Occipital lobe (tissue), 2 donors: ENCODE results near the gene SMYD3. TPM values are rescaled to one million over a fixed set of nuclear protein-coding genes. Genes with fewer than 3 reads are reported as not detected.

ENCODE experiments used
- DNase-seq: peaks from one replicate; lab custom pipeline; 2025; lab: John Stamatoyannopoulos, UW
- total RNA-seq: library from RNA; depleted of rRNA; stranded (reverse); fragments of >200 nt; gene quantifications from one replicate; pipeline ENCODE4 v1.2.3, GENCODE V29; 2014

Gene SMYD3
- total RNA-seq, 1 donor from 2014 or later, result 25.3 TPM

DNA sequence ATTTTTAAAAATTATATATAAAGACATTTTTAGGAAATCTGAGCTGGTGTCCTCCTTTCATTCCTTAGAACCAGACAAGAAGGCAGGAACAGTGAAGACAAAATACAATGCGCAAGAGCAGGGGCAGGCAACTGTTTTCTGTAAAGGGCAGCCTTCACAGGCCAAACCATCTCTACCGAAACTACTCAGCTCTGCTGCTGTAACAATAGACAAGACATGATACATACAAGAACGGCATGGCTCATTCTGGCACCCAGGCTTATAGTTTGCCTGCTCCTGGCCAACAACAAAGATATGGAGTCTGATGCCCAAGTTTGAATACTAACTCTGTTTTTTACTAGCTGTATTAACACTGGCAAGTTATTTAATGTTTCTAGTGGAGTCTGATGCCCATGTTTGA, 232.0 kb downstream of the SMYD3 start:
- DNase-seq, result no peak

DNA sequence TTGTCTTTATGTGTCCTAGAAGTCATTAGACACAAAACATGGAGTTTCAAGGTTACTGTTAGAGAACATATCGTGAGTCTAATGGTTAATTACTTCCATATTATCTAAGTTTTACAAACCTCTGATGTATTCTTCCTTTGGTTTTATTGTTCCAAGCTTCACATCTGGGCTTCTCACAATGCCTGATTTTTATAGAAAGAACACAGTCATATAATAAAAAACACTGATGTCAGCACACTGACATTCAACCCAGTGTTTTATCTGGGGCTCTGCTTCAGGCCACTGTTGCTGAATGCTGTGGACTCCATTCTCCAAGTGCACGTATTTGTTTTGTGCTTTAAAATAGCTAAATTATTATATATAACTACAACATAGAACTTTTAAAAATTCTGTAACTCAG, 232.9 kb downstream of the SMYD3 start:
- DNase-seq, result no peak

DNA sequence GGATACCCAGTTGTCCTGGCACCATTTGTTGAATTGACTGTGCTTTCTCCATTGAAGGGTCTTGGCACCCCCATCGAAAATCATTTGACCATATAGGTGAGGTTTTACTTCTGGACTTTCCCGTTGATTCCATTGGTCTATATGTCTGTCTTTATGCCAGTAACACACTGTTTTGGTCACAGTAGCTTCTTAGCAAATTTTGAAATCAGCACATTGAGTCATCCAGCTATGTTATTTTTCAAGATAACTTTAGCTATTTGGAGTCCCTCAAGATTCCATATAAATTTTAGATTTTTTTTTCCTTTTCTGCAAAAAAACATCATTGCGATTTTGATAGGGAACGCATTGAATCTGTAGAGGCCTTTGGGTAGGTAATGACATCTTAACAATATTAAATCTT, 235.6 kb downstream of the SMYD3 start:
- no peak for DNase-seq

DNA sequence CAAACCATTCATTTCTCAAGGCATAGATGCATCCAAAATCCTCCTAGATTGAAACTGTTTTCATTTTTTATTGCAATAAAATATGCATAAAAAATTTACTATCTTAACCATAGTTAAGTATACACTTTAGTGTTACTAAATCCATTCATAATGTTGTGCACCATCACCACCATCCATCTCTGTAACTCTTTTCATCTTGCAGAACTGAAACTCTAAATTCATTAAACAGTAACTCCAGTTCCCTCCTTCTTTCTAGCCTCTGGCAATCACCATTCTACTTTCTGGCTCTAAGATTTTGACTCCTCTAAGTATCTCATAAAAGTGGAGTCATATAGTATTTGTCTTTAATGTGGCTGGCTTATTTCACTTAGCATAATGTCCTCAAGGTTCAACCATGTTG, 236.8 kb downstream of the SMYD3 start:
- DNase-seq, result no peak

DNA sequence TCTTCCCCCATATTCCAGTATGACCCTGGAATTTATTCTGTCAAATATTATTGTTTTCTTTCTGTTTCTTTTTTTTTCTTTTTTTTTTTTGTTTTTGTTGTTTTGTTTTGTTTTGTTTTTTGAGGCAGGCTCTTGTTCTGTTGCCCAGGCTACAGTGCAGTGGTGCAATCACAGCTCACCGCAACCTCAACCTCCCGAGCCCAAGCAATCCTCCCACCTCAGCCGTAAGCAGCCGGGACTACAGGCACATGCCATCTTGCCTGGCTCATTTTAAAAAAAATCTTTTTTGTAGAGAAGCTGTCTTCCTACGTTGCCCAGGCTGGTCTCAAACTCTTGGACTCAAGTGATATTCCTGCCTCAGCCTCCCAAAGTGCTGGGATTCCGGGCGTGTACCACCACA, 237.6 kb downstream of the SMYD3 start:
- DNase-seq, result no peak

DNA sequence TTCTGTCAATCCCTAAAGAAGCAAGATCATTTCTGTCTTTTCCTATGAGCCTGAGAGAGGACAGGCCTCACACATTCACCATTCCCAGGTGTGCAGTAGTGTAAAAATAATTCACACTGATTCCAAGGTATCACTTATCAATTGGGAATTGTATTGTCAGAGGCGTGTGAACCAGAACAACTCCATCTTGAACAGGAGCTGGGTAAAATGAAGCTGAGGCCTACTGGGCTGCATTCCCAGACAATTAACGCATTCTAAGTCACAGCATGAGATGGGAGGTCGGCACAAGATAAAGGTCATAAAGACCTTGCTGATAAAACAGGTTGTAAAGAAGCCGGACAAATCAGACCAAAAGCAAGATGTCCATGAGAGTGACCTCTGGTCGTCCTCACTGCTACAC, 239.2 kb downstream of the SMYD3 start:
- no peak for DNase-seq

DNA sequence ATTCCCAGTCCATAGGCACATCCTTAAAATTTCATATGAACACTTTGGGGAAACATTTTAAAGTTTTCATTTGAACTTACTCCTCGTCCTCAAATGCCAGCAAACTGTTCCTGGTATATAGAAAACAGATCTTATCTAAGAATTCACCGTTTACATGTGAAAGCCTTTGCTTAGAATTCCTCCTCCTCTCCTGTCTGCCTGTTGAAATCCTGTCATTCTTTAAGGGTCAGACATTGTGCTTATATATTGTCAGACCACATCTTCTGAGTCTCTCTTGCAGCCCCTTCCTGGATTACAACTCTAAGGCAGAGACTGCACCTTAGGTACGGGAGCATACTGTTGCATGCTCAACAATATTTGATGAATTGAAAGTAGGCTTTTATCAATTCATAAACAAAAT, 239.7 kb downstream of the SMYD3 start:
- DNase-seq, result no peak

DNA sequence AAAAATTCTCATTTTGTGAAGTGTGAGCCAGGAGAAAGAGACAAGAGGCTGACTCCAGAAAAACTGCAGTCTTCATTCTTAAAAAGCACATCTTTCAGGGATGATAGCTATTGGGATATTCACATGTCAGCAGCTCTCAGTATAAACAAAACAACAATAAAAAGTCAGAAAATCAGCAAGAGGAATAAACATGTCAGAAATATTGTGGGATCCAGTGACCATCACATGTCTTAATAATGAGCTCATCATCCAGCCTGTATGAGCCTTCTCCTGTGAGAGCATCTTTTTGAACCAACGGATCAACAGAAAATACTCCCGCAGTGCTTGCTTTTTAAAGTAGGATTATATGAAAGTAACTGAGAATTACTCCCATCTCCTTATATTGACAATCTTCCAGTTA, 241.6 kb downstream of the SMYD3 start:
- DNase-seq, result no peak

DNA sequence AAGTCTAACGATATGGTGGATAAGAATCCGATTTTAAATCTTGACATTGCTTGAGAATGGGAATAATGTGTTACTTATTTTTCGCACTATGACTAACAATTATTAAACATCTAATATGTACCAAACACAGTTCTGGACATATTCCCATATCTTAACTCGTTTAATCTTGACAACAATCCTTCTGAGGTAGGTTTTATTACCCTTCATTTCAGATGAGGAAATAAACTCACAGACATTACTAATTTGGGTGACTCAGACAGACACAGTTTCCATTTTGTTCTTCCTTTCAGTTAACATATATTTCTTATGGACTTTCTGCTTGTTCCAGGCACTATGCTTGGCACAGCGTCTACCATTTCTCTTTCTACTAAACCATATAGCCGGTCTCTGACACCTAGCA, 244.8 kb downstream of the SMYD3 start:
- no peak for DNase-seq

DNA sequence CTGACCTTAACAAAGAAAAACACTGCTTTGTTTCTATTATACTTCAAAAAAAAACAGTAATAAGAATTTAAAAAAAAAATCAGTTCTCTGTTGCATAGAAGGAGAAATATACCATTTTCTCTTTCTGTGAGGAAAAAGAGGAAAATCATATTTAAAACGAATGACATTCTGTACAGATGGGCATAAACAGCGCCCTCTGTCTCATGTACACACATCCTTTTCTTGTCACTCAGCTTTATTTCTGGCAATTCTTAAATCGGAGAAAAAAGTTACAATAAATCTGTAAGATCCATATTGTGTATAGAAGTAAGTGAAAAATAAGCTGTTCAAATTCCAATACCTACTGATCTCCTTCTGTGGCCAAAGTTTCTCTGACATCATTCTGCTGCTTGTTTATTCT, 245.4 kb downstream of the SMYD3 start:
- DNase-seq, result no peak

DNA sequence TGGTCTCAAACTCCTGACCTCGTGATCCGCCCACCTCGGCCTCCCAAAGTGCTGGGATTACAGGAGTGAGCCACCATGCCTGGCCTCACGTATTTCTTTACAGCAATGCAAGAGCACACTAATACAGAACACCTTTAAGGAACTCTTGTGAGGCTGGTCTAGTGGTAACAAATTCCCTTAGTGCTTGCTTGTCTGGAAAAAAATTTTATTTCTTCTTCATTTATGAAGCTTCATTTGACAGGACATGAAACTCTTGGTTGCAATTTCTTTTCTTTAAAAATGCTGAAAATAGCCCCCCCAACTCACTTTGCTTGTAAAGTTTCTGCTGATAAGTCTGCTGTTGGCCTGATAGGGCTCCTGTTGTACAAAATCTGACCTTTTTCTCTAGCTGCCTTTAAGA, 248.8 kb downstream of the SMYD3 start:
- DNase-seq, result no peak

DNA sequence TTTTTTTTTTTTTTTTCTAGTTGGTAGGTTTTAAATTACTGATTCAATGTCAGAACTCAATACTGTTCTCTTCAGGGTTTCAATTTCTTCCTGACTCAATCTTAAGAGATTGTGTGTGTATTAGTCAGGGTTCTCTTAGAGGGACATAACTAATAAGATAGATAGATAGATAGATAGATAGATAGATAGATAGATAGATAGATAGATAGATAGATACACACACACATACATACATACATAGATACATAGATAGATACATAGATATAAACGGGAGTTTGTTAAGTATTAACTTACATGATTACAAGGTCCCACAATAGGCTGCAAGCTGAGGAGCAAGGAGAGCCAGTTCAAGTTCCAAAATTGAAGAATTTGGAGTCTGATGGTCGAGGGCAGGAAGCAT, 251.3 kb downstream of the SMYD3 start:
- no peak for DNase-seq

DNA sequence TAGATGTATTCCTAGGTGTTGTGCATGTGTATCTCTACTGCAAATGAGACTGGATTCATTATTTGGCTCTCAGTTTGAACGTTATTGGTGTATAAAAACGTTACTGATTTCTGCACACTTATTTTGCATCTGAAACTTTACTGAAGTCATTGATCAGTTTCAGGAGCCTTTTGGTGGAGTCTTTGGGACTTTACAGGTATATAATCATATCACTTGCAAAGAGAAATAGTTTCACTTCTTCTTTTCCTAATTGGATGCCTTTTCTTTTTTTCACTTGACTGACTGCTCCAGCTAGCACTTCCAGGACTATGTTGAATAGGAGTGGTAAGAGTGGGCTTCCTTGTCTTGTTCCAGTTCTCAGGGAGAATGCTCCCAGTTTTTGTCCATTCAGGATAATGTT, 252.2 kb downstream of the SMYD3 start:
- DNase-seq, result no peak

DNA sequence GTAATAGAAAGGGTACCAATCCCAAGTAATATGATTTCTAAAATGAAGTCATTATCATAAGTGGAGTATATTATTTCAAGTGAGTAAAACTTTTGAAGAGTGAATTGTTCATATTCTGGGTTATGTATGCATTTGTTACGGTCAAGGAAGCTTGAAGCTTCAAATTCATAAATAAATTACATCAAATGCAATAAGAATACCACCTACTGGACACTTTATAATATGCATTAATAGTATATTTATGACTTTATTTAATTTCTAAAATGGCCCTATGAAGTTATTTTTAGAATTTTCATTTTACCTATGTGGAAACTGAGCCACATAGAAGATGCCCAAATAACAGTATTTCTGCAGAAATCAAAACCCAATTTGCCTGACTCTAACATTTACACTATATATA, 260.6 kb downstream of the SMYD3 start:
- no peak for DNase-seq

DNA sequence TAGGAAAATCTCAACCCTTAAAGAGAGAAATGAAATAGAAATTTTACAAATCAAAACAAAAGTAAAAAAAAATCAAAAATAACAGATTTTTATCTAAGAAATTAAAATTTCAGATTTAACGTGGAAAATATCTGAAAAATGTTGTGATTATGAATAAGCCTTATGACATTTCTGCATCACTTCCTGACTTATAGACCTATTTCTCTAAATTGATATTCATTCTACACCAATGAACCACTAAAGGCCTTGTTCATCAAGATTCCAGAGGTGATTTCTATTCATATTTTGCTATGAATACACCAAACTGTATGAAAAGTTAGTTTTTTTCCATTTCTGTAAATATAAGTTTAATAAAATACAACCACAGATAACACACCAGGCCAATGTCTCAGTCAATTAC, 261.5 kb downstream of the SMYD3 start:
- DNase-seq, result no peak

DNA sequence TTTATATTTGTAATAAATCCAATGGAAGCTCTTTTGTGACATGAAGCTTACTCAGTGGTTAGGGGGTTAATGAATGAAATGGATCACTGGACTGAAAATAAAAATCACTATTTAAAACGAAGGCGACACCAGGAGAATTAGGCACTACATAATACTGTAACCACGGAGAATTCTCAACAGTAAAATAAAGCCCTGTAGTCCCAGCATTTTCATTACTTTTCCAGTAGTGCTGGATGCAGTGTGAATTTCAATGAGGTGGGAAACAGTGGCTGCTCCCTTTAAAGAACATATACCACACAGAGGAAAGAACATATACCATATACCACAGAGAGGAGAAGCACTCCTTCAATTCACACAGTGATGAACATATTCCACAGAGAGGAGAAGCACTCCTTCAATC, 275.0 kb downstream of the SMYD3 start:
- DNase-seq, result no peak

DNA sequence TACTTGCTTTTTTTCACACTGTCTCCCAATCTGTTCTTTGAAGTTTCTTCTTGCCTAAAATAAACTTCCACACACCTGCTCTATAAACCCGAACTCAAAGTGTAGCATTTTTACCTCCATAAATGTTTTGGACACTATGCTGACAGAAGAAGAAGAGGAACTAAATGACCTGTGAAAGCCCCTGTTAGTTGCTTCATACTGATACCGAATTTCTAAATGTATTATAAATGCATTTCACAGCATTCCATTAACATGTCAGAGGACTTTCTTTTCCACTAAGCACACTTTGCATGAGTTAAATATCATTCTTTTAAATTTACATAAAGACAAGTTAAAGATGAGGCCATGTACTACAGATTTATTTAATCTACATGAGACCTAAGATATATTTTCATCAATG, 281.0 kb downstream of the SMYD3 start:
- no peak for DNase-seq

DNA sequence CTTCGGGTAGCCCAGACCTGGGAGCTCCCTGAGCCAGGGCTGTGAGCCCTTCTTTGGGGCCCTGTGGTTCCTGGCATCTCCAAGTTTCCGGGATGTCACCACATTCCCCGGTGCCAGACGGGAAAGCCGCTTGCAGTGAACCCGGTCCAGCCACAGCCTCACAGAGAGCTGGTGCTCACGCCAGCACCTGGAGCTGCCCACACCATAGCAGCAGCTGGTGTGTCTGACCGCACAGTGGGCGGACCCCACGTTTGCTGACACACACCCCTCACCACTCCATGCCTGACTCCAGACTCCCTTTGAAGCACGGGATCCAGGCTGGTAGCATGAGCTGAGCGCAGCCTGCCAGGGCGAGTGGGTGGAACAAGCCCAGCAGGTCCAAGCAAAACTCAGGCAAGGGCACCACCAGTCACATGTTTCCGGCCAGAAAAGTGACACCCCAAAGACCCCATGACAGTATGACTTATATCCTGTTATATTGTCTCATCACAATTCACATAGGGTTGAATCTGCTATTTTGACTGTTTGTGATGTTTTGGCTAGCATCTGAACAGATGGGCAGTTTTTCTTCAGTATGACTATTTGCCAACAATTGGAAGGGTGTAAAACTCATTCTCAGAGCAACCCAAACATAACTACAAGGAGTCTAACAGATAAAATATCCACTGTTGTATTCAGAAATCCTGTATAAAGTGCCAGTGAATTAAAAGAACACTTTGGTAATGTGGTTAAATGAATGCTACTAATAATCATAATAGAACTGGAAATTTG, 285.4 kb downstream of the SMYD3 start:
- no peak for DNase-seq

DNA sequence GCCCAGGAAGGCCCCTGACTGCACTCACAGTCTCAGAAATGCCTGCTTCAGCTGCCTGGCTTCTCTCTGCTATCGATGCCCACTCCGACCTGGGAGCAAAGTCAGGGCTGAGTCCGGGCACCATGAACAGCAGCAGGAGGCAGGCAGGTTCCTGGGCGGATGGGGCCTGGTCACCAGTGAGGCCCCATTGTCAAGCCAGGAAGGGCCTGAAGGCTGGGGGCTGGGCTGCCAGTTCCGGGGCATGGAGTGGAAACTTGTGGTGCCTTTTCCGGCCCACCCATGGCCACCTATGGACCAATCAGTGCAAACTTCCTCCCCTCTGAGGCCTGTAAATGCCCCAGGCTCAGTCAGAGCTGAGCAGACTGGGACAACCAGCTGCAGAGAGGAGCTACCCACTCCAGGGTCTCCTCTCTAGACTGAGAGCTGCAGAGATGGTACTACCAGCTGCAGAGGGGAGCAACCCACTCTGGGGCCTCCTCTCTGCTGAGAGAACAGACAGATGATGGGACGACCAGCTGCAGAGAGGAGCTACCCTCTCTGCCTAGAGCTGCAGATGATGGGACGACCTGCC, 286.5 kb downstream of the SMYD3 start:
- DNase-seq, result no peak

DNA sequence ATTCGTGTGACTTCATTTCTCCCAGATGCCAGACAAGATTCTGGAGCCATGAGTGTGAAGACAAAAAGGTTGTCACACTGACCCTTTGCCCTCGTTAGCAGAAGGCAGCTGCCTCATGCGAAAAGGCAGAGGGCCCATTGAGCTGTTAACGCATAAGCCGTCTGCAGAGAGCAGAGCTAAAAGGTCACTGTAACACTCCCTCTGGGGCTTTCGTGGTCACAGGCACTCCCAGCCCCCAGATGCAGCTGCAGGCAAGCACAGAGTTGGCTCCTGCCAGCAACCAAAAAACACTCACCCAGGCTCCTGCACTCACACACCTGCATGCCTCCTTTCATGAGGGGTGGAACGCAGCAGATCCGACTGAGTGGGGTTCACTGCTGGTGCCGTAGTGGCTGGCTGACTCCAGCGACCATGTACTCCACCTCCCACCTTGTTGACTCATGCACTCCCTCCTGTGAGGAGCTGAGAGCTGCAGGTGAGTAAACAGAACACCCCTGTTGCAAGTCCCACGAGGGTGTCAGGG, 287.5 kb downstream of the SMYD3 start:
- DNase-seq, result no peak

DNA sequence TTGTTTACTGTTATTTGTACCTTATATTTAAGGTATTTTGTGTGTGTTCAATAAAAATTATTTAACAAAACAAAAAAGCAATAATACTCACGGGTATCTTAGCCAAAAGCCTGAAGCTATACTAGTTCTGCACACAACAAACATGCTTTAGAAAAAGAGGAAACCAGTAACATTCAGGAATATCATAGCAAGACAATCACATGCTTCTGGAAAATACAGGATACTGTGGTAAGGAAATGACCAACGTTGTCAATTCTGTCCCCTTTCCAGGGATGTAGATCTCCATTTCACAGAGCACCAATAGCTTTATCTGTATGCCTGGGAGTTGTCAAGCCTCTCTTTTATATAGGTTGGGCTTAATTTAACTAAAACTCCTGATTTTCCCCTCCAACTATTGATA, 288.4 kb downstream of the SMYD3 start:
- no peak for DNase-seq

DNA sequence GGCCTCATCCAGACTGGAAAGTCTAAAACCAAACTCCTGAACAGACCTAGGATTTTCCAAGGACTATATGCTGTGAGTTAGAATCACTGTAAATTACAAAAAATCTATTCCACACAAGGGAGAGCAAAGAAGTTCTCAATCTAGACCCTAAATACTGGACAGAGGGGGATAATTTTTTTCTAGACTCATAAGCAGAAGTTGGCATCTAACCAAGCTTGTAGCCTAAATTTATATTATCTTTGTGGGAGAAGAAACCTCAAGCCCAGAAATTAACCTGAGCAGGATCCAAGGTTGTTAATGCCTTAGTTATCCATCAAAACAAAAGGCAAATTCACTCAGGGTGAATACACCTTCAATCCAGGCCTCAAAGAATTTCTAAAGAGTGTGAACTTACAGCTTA, 290.2 kb downstream of the SMYD3 start:
- DNase-seq, result no peak

DNA sequence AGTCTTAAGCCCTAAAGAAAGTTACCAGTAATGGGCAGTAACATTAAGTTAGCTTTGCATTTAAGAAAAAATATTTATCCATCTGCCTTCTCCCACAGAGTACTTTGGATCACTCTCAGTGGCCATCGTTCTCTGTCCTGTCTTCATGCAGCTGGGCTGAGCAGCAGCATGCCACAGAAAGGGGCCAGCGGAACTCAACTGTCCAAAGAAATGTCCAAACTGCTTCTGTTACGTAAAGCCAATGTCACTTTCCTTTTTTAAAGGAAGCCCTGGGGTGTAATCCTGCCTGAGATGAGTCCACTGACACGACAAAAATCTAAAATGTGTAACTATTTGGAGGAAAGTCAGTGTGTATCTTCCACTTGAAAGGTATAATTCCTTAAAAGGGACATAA, 291.6 kb downstream of the SMYD3 start:
- no peak for DNase-seq
